Left ventricle myocardium superior (tissue), 1 donor: ENCODE results near the gene ADAMTSL4. TPM values are rescaled to one million over a fixed set of nuclear protein-coding genes. Genes with fewer than 3 reads are reported as not detected.
A peak's percentile ranks its signal among the peaks of the same experiment; 100 is the strongest.

ENCODE experiments used
- ATAC-seq: fragments of 200-7000 bp; cut with Tn5 transposase; one replicate; pipeline ENCODE4 v1.9.1; 2020; ENCODE audit warnings: mild to moderate bottlenecking, moderate library complexity
- DNase-seq: peaks from one replicate; pipeline ENCODE4 v3.0.0-alpha.2; 2020
- intact Hi-C: fragments of 100-400 bp; cut with micrococcal nuclease; formaldehyde crosslinking; loops from one replicate; pipeline ENCODE4 v1.11.0; 2022
- total RNA-seq: library from RNA; stranded (reverse); fragmentation: NEBNext Ultra II Directional; extraction: Animal tissue kit (Norgen Biotek cat#: 25700); gene quantifications from one replicate; pipeline ENCODE4 v1.2.1, GENCODE V29; 2021
- donor health status: DM: no; HTN: yes; CAD: no; lungs with severe emphysema.

ADAMTSL4 gene
- total RNA-seq, 1 donor from 2014 or later: 77.7 TPM

DNA sequence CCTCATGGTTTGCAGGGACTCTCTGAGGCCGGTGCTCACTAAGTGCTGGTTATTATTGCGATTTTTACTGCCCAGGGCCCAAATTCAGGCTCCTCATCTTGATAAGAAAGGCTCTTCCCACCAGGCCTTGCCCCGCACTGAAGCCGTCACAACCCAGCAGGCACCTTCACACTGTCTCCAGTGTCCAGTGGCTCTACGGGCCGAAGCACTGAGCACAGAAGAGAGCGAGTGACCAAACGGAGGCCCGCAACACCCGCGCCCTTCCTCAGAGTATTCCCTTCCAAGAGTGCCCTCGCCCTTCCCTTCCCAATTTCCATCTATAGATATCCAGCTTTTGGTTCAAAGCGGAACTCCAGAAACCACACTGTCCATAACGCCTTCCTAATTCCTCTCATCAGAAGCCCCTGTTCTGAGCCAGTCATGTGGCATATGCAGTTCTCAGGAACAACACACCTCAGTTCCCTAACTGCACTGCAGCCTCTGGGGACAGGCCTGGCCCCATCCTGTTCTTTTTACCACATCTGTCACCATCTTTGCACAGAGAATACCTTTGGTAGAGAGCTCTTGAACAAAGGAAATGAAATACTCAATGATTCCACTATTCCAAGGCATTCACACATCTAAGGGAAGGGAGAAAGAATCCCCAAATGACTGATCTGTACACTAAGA, 18.6 kb upstream of the ADAMTSL4 start:
- intact Hi-C loops: no loop called here
- ATAC-seq: no peak
- no peak for DNase-seq

DNA sequence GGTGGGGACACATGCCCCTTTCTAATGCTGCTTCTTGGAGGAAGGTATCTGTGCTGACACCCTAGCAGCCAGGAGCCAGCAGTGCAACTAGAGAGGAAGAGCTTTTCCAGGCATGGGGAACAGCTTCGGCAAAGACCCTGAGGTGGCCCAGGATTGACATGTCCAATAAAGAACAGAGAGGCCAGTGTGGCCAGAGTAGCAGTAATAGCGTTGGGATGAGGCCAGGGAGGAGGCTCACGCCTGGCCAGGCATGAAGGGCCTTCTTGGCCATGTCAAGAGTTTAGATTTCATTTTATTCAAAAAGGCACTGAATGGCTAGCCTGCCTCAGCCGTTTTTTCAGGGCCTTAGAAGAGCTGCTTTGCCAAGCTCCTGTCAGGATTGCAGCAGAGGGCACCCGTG, 16.3 kb upstream of the ADAMTSL4 start:
- no peak for DNase-seq

DNA sequence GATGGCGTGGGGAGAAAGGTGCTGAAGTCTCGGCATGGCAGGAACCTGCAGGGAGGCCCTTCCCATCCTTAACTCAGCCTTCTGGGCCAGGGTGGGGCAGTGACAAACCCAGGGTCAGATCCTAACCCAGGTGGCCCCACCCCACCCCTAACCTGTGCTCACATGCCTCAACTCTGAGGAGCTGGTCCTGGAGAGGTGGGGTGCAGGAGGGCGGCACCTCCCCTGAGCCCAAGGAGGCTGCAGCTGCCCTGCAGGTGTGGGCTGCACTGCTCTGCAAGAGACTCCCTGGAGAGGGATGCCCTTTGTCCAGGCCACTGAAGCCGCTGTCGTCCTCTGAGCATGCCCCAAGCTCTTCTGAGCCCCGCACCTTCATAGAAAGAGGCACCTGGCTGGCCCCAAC, 15.2 kb upstream of the ADAMTSL4 start:
- ATAC-seq (no peak), DNase-seq (no peak)
- intact Hi-C loops: no loop called here

More for the DNA sequence above, 16.3 kb upstream of the ADAMTSL4 start:
- ATAC-seq: no peak
- intact Hi-C loops: no loop called here

DNA sequence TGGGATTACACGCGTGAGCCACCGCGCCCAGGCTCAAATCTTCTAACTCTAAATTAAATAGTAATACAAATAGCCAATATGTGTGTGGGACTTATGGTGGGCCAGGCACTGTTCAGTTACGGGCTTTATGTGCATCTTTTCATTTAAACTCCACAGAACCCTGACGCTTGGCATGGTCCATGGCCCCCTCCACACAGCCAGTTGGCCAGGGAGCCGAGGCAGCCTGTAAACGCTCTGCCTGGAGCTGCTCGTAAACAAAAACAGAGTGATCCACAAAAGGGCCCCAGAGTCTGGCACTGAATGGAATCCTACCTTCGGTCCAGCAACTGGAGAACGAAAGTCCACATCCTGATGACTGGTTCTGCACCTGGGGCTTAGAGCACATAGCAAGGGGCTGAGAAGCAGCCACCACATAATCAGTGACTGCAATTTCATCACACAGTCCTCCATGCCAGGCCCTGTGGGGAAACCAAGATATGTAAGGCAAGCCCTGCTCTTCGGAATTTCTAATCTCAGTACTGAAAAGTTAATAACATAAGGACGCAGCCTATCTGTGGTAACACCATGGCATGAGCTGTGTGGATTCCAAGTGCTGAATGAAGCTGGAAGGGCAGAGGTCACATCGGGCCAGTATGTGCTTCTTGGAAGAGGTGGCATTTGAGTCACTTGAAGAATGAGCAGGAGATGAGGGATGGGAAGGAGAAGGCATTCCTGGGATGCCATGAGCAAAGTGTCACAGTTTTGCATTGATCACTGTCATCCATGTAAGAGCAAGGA, 13.5 kb upstream of the ADAMTSL4 start:
- DNase-seq: no peak
- intact Hi-C loops: no loop called here
- peak; percentile 5 for ATAC-seq

DNA sequence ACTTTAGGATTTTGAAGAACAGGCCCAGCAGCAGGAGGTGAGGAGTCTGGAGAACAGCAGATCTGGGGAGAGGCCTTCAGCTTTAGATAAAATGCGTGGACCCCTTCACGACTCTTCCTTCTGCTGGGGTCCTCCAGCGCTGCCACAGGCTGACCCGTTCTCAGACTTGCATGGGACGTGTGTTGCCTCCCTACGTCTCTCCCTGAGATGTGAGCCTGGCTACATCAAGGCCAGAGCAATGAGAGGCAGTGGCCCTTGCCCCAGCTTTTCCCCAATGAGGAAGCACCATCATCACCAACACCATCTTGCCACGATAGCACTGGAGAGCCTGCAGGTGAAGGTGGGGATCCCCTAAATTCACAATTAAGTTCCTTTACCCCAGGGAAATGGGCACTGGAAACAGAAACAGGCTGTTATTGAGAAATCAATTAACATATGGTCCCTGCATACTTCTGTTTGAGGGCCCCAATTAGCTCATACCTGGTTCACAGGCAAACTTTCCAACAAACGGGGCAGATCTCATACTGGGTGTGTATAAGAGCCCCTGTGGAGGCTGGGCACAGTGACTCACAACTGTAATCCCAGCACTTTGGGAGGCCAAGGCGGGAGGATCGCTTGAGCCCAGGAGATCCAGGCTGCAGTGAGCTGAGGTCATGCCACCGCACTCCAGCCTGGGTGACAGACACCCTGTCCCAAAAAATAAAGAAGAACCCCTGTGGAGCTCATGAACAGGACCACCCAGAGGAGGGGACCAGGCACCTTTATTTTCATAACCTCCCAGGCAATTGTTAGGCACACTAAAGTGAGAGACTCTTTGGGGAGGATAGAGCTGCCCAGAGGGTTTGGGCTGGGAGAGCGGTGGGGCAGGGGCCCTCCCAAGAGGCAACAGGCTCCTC, 12.1 kb upstream of the ADAMTSL4 start:
- DNase-seq (no peak), ATAC-seq (no peak)
- intact Hi-C loops: no loop called here

DNA sequence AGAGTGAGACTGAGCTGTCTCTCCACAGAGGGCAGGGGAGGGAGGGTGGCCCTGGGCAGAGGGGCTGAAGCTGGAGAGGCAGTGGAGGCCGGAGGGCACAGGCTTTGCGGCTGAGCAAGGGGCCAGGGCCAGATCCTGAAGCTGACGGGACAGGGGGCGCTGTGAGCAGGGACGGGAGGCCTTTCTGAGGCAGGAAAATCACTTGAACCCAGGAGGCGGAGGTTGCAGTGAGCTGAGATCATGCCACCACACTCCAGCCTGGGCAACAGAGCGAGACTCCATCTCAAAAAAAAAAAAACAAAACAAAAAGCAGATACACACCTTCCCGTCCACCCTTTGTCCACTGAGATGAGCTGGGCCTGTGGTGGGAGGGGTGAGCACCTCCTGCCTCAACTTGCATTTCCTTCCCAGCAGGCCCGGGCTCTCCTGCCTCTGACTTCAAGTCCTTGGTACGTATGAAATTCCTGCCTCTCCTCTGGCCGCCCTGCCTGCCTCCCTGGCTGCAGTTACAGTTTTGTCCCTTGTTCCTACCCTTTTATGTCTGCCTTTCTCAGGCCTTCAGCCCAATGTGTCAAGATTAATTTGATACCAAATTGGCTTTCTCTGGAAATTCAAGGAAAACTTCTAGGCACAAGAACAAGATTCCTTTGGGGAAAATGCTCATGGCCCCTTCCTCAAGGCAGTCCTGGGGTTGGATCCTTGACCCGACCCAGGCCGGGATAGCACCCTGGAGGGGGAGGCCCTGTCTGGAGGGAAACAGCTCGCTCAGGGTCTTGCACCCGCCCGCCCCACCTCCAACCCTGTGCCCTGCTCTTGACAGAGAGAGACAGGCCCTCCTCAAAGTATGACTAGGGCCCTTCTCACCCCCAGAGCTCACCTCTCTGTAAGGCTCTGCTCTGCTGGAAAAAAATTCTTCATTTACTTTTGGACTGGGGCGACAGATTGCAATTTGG, 11.2 kb upstream of the ADAMTSL4 start:
- intact Hi-C loops: no loop called here
- ATAC-seq (no peak), DNase-seq (no peak)

DNA sequence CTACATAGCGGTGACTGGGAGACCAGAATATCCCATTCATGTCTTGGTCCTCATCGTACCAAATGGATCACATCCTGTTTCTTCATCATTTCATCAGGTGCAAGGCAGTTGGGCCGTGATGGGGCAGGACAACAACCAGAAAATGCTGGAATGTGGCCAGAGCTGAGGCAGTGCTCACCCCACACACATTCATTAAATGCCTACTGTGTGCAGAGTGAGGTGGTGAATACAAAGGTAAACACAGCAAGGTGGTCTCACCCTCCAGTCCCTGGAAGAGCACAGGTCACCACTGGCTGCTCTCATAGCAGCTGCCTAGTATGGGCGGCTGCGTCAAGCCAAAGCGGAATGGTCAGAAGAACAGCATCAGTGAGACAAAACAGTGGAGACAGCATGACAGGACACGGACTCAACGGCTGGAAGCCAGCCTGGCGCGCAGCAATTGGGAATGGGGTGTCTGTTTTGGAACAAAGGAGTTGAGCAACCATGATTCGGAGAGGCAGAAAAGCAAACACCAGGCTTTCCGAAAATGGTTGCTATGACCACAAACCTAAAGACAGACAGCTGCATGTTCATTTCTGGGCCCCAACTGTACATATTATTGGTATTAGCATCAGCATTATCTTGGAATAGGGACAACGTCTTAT, 5.6 kb upstream of the ADAMTSL4 start:
- DNase-seq (peak; percentile 79), ATAC-seq (peak; percentile 80)
- intact Hi-C loops: no loop called here

DNA sequence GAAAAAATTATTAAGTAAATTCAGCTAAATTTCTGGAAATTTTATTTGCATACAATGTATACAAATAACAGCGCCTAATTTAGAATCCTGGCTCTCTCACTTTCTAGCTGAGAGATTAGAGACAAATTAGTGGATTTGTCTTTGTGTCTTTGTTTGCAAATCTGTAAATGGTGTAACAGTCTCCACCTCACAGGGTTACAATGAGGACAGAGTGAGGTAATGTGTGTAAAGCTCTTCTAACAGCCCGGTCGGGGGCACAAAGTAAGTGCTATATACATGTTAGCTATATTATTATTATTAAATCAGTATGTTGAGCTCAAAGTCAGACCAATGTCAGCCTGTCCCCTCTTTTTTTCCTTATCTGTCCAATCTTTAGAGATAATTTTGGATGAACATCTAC, 5.0 kb upstream of the ADAMTSL4 start:
- ATAC-seq (peak; percentile 22), DNase-seq (no peak)
- intact Hi-C loops: no loop called here

DNA sequence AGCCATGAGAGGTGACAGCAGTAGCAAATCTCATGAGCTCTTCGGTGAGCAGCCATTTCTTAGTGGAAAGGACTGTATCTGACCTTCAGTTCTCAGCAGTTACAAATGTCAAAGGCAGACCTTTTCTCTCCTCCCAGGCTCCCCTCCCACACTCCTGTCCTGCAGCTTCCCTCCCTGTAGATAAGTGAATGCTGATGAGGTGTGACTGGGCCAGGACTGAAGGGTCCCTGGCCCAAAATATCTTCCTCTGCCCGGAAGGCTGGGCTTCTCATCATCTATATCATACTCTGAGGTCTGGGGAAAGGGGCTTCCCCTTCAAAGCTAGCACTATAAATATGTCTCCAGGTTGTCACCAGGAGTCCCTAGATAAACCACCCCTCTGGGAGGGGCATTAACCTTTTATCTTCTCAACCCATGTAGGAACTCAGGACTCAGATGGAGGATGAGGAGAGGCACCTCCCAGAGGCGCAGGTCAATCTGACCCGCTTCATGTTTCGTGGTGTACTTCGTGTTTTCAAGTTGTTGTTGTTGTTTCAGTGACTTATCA, 3.6 kb upstream of the ADAMTSL4 start:
- no peak for DNase-seq

DNA sequence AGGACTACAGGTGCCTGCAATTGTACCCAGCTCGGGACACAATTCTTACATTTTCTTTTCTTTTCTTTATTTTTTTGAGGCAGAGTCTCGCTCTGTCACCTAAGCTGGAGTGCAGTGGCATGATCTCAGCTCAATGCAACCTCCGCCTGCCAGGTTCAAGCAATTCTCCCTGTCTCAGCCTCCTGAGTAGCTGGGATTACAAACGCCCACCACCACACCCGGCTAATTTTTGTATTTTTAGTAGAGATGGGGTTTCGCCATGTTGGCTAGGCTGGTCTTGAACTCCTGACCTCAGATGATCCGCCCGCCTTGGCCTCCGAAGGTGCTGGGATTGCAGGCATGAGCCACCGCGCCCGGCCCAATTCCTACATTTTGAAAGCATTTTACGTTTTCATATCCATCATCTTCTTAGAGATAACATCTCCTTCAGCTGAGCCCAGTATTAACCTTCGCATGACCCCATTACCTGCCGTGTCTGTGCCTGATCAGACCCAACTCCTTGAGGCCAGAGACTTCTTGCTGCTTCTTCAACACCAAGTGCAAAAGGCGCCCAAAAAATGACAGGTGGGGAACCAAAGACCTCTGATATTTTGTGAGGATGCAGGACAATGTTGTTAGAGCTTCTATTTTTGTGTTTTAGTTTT, 2.8 kb upstream of the ADAMTSL4 start:
- ATAC-seq (no peak), DNase-seq (no peak)
- intact Hi-C loops: no loop called here

More for the DNA sequence above, 3.6 kb upstream of the ADAMTSL4 start:
- intact Hi-C loops: no loop called here
- ATAC-seq: no peak

DNA sequence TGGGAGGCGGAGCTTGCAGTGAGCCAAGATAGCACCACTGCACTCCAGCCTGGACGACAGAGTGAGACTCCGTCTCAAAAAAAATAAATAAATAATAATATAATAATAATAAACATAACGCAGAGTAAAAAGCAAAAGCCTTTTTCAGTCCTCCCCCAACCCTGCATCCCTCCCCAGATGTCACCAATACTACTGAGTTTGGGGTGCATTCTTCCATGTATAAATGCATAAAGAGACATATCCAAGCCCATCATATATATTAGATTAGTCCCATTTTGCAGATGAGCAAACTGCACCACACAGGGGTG, 930 bp upstream of the ADAMTSL4 start:
- intact Hi-C loops: no loop called here
- no peak for DNase-seq
- no peak for ATAC-seq

DNA sequence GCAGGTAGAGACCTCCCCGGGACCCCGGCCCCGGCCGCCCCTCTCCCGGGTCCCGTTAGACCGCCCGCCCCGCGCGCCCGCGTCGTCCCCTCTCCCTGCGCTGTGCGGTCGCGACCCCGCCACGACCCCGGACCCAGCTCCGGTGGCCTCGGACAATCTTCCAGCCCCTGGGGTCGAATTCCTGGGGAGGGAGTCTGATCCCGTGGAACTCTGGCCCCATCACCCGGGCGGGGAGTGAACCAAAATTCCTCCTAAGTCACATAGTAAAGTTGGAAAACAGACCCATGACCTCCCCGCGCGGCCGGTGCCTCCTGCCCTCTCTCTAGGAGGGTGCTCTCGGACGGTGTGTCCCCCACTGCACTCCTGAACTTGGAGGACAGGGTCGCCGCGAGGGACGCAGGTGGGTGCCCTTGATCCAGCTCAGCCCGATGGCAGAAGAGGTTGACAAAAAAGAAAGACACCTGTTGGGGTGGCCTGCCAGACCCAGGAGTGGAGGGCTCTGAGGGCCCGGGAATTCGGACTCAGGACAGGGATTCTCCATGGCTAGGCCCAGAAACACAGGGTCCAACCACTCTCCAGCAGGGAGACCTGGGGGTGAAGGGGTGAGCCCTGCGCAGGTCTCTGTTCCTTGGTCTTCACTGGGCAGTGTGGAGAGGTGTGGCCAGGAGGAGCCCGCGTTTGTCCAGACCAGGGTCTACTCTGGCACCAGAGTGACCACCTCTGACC, 451 bp downstream of the ADAMTSL4 start:
- intact Hi-C loops: no loop called here
- peak; percentile 67 for DNase-seq
- ATAC-seq: peak; percentile 13

DNA sequence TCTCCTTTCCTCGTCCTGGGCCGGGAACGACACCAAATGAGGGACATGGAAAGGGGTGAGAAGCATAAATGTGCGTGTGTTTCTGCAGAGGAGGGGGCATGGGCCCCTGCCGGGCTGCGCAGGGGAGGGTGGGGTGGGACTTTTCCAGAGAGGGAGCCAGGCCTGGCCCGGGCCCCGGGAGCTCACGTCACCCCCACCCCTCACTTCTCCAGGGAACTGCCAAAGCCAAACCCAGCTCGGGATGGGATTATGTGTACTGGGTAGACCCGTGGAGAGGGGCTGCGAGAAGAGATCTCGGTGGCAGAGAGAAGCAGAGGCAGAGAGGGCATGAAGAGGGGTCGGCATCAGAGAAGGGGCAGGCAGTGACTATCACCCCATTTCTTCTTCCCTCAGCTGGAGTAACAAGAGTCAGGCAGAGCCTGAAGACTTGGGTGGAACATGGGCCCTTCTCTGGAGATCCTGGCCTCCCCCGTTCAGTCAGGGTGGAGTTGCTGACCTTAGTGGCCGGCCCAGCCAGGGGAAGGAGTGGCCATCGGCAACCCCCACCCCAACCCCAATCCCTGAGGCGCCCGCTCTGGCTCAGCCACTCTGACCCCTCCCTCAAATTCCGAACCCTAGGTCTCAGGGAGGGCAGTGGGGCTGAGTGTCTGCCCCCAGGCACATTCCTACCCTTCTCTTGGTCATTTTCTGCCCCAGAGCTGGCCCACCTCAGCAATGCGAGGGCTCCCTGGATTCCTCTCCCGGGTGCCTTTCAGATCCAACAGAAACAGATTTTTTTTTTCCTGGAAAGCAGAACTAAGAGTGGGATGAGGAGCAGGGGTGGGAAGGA, 1.2 kb downstream of the ADAMTSL4 start:
- intact Hi-C loops: no loop called here
- DNase-seq (peak; percentile 73), ATAC-seq (peak; percentile 35)

DNA sequence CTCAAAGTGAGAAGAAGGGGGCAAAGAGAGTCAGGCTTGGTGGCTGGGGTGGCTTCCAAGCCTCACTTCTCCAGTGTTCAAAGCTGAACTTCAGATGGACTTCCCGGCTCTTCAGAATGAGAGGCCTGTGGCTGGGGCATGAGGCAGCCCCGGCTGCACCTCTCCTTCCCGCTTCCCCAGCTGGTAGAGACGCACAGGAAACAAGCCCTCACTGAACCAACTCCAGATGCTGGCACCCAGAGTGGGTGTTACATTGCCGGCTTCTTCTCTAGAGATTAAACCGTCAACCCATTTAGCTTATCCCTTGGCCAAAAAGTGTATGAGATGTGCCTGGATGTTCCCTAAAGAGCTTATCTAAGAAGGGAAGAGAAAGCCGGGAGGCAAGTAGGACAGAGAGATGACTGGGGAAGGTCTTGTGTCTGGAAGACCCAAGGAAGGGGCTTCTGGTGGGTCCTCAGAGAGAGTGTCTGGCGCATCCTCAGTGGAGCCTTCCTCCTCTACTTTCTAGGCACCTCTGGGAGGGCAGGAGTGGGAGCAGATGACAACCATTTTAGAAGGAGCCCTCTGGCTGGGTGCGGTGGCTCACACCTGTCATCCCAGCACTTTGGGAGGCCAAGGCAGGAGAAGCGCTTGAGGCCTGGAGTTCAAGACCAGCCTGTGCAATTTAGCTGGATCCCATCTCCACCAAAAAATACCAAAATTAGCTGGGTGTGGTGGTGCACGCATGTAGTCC, 2.0 kb downstream of the ADAMTSL4 start:
- ATAC-seq (no peak), DNase-seq (no peak)
- intact Hi-C loops: no loop called here

DNA sequence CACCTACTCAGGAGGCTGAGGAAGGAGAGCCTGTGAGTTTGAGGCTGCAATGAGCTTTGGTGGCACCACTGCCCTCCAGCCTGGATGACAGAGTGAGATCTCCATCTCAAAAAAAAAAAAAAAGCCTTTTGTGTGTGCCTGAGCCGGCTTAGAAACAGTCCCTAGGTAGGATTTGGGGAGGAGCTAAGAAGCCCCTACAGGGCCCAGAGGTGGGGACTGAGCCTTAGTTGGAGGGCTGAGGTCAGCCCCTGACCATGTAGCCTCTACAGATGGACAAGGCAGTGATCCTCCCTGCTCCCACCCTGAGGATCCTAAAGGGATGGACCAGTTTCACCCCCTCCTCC, 2.5 kb downstream of the ADAMTSL4 start:
- ATAC-seq (no peak), DNase-seq (no peak)
- intact Hi-C loops: no loop called here
